Measurements from ENCODE around the gene ROMO1. TPM values are rescaled to one million over a fixed set of nuclear protein-coding genes. Genes with fewer than 3 reads are reported as not detected.
A peak's percentile ranks its signal among the peaks of the same experiment; 100 is the strongest.

ROMO1 gene
- total and polyA plus RNA-seq, 2 experiments from 2014 or later: 152 to 881 TPM

DNA sequence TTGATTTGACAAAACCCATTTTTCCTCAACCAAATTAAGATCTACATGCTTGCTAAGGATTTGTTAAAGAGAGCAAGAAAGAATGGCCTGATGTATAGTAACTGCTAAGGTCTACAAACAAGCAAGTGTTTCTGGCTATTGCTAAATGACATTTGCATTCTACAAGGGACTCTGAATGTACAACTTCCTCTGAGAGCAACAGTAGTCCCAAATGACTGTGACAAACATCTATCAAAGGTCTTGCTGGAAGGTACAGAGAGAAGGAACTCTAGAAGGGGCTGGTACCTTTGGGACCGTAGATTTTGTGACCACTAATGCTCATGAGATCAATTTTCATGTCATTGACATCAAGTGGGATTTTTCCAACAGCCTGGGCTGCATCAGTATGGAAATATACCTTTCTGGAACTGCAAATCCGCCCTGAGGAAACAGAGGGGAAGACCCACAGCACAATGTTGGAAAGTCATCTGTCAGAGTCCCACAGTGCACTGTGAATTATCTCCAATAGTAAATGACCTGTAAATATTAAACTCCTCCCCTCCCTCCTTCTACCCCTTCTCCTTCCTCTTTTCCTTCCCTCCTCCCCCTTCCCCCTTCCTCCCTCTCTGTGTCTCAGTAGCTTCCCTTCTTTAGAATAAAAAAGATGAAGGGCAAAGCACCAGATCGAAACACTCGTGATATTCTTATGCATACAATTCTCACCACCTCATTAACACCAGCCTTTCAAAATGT is 18.6 kb upstream of the ROMO1 start:
- ATAC-seq: no peak
- Mint-ChIP-seq H3K27me3 (ENCODE audit: insufficient read depth, low read depth, poor library complexity) (peaks cover 2% of the 10 kb centered on the region), H3K27ac (0 out of 2 replicates have a peak overlapping the region, but pooled peaks have one; percentile 23), H3K4me1 (peaks cover 9% of the 10 kb centered on the region; the same call in 2 of the 3 replicates), H3K9me3 (no peaks in the 10 kb centered on the region), H3K36me3 (ENCODE audit: low read depth) (no peaks in the 10 kb centered on the region), H3K4me3 (no peak overlapping the region)
- no peaks in the 10 kb centered on the region for H4K20me1 ChIP-seq (replicated peaks; ENCODE audit: insufficient read depth)
- H3K4me3 ChIP-seq: no peak overlapping the region
- 0 out of 2 replicates have a peak overlapping the region, but pooled peaks have one; percentile 16 for H3K27ac ChIP-seq (ENCODE audit: low read depth)
- no peaks in the 10 kb centered on the region for H3K36me3 ChIP-seq (ENCODE audit: insufficient read depth)
- H3K4me1 ChIP-seq (ENCODE audit: insufficient read depth): no peaks in the 10 kb centered on the region
- no peak for TF ChIP-seq EZH2phosphoT487 (IDR thresholded peaks at IDR 0.05; ENCODE audit: unreplicated experiment)
- no peak for TF ChIP-seq JUNB (IDR thresholded peaks at IDR 0.05; ENCODE audit: unreplicated experiment)
- TF ChIP-seq POLR2AphosphoS5 (IDR thresholded peaks at IDR 0.05; ENCODE audit: low read depth): no peak
- TF ChIP-seq NANOG (IDR thresholded peaks at IDR 0.05; ENCODE audit: borderline replicate concordance): no peak
- TF ChIP-seq STAT1 (IDR thresholded peaks at IDR 0.05; ENCODE audit: unreplicated experiment): no peak
- TF ChIP-seq, protein P1, sequence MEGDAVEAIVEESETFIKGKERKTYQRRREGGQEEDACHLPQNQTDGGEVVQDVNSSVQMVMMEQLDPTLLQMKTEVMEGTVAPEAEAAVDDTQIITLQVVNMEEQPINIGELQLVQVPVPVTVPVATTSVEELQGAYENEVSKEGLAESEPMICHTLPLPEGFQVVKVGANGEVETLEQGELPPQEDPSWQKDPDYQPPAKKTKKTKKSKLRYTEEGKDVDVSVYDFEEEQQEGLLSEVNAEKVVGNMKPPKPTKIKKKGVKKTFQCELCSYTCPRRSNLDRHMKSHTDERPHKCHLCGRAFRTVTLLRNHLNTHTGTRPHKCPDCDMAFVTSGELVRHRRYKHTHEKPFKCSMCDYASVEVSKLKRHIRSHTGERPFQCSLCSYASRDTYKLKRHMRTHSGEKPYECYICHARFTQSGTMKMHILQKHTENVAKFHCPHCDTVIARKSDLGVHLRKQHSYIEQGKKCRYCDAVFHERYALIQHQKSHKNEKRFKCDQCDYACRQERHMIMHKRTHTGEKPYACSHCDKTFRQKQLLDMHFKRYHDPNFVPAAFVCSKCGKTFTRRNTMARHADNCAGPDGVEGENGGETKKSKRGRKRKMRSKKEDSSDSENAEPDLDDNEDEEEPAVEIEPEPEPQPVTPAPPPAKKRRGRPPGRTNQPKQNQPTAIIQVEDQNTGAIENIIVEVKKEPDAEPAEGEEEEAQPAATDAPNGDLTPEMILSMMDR (conservative IDR thresholded peaks at IDR 0.05; ENCODE audit: low read depth in 2 of 2): no peak
- TF ChIP-seq CREB1 (CRISPR knock-in tag; IDR thresholded peaks at IDR 0.05; ENCODE audit: low read depth): no peak
- TF ChIP-seq, protein P2, sequence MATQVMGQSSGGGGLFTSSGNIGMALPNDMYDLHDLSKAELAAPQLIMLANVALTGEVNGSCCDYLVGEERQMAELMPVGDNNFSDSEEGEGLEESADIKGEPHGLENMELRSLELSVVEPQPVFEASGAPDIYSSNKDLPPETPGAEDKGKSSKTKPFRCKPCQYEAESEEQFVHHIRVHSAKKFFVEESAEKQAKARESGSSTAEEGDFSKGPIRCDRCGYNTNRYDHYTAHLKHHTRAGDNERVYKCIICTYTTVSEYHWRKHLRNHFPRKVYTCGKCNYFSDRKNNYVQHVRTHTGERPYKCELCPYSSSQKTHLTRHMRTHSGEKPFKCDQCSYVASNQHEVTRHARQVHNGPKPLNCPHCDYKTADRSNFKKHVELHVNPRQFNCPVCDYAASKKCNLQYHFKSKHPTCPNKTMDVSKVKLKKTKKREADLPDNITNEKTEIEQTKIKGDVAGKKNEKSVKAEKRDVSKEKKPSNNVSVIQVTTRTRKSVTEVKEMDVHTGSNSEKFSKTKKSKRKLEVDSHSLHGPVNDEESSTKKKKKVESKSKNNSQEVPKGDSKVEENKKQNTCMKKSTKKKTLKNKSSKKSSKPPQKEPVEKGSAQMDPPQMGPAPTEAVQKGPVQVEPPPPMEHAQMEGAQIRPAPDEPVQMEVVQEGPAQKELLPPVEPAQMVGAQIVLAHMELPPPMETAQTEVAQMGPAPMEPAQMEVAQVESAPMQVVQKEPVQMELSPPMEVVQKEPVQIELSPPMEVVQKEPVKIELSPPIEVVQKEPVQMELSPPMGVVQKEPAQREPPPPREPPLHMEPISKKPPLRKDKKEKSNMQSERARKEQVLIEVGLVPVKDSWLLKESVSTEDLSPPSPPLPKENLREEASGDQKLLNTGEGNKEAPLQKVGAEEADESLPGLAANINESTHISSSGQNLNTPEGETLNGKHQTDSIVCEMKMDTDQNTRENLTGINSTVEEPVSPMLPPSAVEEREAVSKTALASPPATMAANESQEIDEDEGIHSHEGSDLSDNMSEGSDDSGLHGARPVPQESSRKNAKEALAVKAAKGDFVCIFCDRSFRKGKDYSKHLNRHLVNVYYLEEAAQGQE (IDR thresholded peaks at IDR 0.05; ENCODE audit: unreplicated experiment): no peak
- TF ChIP-seq, protein P3, sequence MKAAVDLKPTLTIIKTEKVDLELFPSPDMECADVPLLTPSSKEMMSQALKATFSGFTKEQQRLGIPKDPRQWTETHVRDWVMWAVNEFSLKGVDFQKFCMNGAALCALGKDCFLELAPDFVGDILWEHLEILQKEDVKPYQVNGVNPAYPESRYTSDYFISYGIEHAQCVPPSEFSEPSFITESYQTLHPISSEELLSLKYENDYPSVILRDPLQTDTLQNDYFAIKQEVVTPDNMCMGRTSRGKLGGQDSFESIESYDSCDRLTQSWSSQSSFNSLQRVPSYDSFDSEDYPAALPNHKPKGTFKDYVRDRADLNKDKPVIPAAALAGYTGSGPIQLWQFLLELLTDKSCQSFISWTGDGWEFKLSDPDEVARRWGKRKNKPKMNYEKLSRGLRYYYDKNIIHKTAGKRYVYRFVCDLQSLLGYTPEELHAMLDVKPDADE (IDR thresholded peaks at IDR 0.05): no peak
- no peak for TF ChIP-seq EZH2 (IDR thresholded peaks at IDR 0.05; ENCODE audit: low read depth, unreplicated experiment)
- no peak for TF ChIP-seq ZNF114 (CRISPR knock-in tag; IDR thresholded peaks at IDR 0.05)
- TF ChIP-seq, protein P4, sequence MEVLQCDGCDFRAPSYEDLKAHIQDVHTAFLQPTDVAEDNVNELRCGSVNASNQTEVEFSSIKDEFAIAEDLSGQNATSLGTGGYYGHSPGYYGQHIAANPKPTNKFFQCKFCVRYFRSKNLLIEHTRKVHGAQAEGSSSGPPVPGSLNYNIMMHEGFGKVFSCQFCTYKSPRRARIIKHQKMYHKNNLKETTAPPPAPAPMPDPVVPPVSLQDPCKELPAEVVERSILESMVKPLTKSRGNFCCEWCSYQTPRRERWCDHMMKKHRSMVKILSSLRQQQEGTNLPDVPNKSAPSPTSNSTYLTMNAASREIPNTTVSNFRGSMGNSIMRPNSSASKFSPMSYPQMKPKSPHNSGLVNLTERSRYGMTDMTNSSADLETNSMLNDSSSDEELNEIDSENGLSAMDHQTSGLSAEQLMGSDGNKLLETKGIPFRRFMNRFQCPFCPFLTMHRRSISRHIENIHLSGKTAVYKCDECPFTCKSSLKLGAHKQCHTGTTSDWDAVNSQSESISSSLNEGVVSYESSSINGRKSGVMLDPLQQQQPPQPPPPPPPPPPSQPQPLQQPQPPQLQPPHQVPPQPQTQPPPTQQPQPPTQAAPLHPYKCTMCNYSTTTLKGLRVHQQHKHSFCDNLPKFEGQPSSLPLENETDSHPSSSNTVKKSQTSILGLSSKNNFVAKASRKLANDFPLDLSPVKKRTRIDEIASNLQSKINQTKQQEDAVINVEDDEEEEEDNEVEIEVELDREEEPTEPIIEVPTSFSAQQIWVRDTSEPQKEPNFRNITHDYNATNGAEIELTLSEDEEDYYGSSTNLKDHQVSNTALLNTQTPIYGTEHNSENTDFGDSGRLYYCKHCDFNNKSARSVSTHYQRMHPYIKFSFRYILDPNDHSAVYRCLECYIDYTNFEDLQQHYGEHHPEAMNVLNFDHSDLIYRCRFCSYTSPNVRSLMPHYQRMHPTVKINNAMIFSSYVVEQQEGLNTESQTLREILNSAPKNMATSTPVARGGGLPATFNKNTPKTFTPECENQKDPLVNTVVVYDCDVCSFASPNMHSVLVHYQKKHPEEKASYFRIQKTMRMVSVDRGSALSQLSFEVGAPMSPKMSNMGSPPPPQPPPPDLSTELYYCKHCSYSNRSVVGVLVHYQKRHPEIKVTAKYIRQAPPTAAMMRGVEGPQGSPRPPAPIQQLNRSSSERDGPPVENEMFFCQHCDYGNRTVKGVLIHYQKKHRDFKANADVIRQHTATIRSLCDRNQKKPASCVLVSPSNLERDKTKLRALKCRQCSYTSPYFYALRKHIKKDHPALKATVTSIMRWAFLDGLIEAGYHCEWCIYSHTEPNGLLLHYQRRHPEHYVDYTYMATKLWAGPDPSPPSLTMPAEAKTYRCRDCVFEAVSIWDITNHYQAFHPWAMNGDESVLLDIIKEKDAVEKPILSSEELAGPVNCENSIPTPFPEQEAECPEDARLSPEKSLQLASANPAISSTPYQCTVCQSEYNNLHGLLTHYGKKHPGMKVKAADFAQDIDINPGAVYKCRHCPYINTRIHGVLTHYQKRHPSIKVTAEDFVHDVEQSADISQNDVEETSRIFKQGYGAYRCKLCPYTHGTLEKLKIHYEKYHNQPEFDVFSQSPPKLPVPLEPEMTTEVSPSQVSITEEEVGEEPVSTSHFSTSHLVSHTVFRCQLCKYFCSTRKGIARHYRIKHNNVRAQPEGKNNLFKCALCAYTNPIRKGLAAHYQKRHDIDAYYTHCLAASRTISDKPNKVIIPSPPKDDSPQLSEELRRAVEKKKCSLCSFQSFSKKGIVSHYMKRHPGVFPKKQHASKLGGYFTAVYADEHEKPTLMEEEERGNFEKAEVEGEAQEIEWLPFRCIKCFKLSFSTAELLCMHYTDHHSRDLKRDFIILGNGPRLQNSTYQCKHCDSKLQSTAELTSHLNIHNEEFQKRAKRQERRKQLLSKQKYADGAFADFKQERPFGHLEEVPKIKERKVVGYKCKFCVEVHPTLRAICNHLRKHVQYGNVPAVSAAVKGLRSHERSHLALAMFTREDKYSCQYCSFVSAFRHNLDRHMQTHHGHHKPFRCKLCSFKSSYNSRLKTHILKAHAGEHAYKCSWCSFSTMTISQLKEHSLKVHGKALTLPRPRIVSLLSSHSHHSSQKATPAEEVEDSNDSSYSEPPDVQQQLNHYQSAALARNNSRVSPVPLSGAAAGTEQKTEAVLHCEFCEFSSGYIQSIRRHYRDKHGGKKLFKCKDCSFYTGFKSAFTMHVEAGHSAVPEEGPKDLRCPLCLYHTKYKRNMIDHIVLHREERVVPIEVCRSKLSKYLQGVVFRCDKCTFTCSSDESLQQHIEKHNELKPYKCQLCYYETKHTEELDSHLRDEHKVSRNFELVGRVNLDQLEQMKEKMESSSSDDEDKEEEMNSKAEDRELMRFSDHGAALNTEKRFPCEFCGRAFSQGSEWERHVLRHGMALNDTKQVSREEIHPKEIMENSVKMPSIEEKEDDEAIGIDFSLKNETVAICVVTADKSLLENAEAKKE (CRISPR knock-in tag; IDR thresholded peaks at IDR 0.05): no peak
- no peak for DNase-seq (ENCODE audit: low spot score)
- H3K79me2 ChIP-seq (replicated peaks; ENCODE audit: insufficient read depth): no peaks in the 10 kb centered on the region
- no peak overlapping the region for H2AFZ ChIP-seq
- H3K9me2 ChIP-seq (ENCODE audit: insufficient read depth): no peaks in the 10 kb centered on the region
- 0 out of 2 replicates have a peak, but pooled peaks cover 3% of the 10 kb centered on the region for H3F3A ChIP-seq (replicated peaks; ENCODE audit: low read depth)
- no peak overlapping the region for H3K4me2 ChIP-seq
- H3K27me3 ChIP-seq (ENCODE audit: insufficient read depth): no peaks in the 10 kb centered on the region

Data from GM23338 (cell line).